GM12864 (cell line): ENCODE data around the gene ARID5B.

Source experiments
- DNase-seq: peaks from one replicate; pipeline ENCODE4 v3.0.0-alpha.2; 2011; ENCODE audit warnings: low read depth
- H3K4me3 ChIP-seq: 2 replicates; pipeline ENCODE4 v1.5.1; 2011; ENCODE audit warnings: mild to moderate bottlenecking, low read depth, low read length, control low read depth
- CTCF ChIP-seq: IDR thresholded peaks from 2 replicates; pipeline ENCODE4 v1.5.1; 2011; ENCODE audit warnings: low read depth, mild to moderate bottlenecking, moderate library complexity, low read length, control low read depth, inconsistent platforms; ENCODE audit errors: missing control alignments

ARID5B gene

GRCh38 chr10:61904733-61905725 is 3.5 kb downstream of the ARID5B start:
- DNase-seq: no peak
- TF ChIP-seq CTCF: peak; percentile 18
- peak overlapping the region; percentile 67 for H3K4me3 ChIP-seq

- no peak for TF ChIP-seq CTCF
- DNase-seq: no peak
- H3K4me3 ChIP-seq: no peak overlapping the region
Measured at GRCh38 chr10:61905837-61906561, 4.5 kb downstream of the ARID5B start.

GRCh38 chr10:61906562-61906901 is 5.0 kb downstream of the ARID5B start:
- TF ChIP-seq CTCF: no peak
- H3K4me3 ChIP-seq: no peak overlapping the region

GRCh38 chr10:61907011-61907410 is 5.5 kb downstream of the ARID5B start:
- no peak overlapping the region for H3K4me3 ChIP-seq
- no peak for TF ChIP-seq CTCF
- DNase-seq: no peak

More at GRCh38 chr10:61906562-61906901, 5.0 kb downstream of the ARID5B start:
- DNase-seq: no peak

- DNase-seq: no peak
- H3K4me3 ChIP-seq: no peak overlapping the region
- TF ChIP-seq CTCF: no peak
Measured at GRCh38 chr10:61907587-61907986, 6.1 kb downstream of the ARID5B start.

- TF ChIP-seq CTCF: no peak
- DNase-seq: no peak
- H3K4me3 ChIP-seq: no peak overlapping the region
Measured at GRCh38 chr10:61910226-61910805, 8.8 kb downstream of the ARID5B start.
